Measurements from ENCODE around the gene CCDC9.

DNA sequence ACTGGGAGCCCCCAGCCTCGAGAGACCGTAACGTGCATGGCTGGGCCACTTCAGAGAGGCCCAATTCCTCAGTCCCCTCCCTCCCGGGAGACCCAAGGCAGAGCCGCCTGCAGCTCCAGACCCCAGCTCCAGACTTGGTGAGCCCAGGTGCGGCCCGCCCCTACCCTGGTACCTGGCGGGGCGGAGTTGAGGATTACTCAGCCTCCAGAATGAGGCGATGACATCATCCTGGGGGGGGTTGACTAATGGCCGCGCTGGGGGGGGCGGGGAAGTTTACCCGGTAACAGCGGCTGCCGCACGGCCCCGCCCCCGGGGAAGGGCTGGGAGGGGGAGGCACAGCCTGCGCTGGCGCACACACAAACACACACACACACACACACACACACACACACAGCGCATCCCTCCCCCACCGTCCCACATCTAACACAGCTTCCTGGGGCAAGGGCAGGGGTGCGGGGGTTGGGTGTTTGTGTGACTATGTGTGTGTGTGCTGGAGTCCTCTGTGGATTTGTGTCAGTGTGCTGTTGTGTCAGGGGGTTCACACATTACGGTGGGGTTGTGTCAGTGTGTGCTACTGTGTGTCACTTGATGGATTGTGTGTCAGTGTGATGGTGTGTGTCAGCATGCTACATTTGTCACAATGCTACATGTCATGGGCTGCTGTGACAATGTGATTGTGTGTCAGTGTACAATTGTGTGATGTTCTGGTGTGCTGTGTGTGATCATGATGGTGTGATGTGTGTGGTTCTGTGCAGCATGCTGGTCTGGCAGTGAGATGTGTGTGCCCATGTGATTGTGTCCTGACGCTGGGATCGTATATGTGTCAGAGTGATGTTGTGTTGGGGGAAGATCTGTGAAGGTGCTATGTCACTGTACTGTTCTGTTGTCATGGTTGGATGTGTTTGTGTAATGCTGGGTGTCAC is 15.1 kb upstream of the CCDC9 start:
- TF ChIP-seq, protein P1, sequence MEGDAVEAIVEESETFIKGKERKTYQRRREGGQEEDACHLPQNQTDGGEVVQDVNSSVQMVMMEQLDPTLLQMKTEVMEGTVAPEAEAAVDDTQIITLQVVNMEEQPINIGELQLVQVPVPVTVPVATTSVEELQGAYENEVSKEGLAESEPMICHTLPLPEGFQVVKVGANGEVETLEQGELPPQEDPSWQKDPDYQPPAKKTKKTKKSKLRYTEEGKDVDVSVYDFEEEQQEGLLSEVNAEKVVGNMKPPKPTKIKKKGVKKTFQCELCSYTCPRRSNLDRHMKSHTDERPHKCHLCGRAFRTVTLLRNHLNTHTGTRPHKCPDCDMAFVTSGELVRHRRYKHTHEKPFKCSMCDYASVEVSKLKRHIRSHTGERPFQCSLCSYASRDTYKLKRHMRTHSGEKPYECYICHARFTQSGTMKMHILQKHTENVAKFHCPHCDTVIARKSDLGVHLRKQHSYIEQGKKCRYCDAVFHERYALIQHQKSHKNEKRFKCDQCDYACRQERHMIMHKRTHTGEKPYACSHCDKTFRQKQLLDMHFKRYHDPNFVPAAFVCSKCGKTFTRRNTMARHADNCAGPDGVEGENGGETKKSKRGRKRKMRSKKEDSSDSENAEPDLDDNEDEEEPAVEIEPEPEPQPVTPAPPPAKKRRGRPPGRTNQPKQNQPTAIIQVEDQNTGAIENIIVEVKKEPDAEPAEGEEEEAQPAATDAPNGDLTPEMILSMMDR (IDR thresholded peaks at IDR 0.05 in 4 of 5, conservative IDR thresholded peaks at IDR 0.05 in 1 of 5), result no peak
- no peak for TF ChIP-seq POLR2A (IDR thresholded peaks at IDR 0.05)
